Neural progenitor cell (in vitro differentiated cells): ENCODE measurements around the gene ELMO1. TPM values are rescaled to one million over a fixed set of nuclear protein-coding genes. Genes with fewer than 3 reads are reported as not detected.

Experiments
- DNase-seq: peaks from one replicate; pipeline ENCODE4 v3.0.0-alpha.2; 2016; ENCODE audit warnings: low spot score
- H2AFZ ChIP-seq: fragments of 200-600 bp; sonication (generic); replicated peaks from 2 replicates; pipeline ENCODE4 v1.6.1; 2016; ENCODE audit warnings: antibody characterized with exemption
- H3F3A ChIP-seq: fragments of 200-600 bp; sonication (generic); 2 replicates; pipeline ENCODE4 v1.6.1; 2016; ENCODE audit warnings: antibody characterized with exemption, low read depth
- H3K27ac ChIP-seq: fragments of 200-600 bp; sonication (generic); 2 replicates; pipeline ENCODE4 v1.5.1; 2016; ENCODE audit warnings: mild to moderate bottlenecking
- H3K27me3 ChIP-seq: fragments of 200-600 bp; sonication (generic); 2 replicates; pipeline ENCODE4 v1.6.1; 2016; ENCODE audit warnings: mild to moderate bottlenecking, moderate library complexity
- H3K36me3 ChIP-seq: fragments of 200-600 bp; sonication (generic); 2 replicates; pipeline ENCODE4 v1.5.1; 2016
- H3K4me1 ChIP-seq: fragments of 200-600 bp; sonication (generic); 2 replicates; pipeline ENCODE4 v1.6.1; 2016; ENCODE audit warnings: mixed run types
- H3K4me2 ChIP-seq: fragments of 200-600 bp; sonication (generic); 2 replicates; pipeline ENCODE4 v1.6.1; 2016
- H3K4me3 ChIP-seq: fragments of 200-600 bp; sonication (generic); 2 replicates; pipeline ENCODE4 v1.5.1; 2016
- H3K79me2 ChIP-seq: fragments of 200-600 bp; sonication (generic); 2 replicates; pipeline ENCODE4 v1.6.1; 2016; ENCODE audit warnings: low read depth
- H3K9ac ChIP-seq: fragments of 200-600 bp; sonication (generic); 2 replicates; pipeline ENCODE4 v1.6.1; 2016
- H3K9me3 ChIP-seq: fragments of 200-600 bp; sonication (generic); 2 replicates; pipeline ENCODE4 v1.5.1; 2016; ENCODE audit warnings: low read depth
- H4K20me1 ChIP-seq: fragments of 200-600 bp; sonication (generic); 2 replicates; pipeline ENCODE4 v1.6.1; 2016; ENCODE audit warnings: low read depth
- H3K27ac Mint-ChIP-seq: 3 replicates; pipeline ENCODE4 v1.8.0; 2021; ENCODE audit warnings: mixed read lengths
- H3K27me3 Mint-ChIP-seq: 2 replicates; pipeline ENCODE4 v1.8.0; 2022; ENCODE audit warnings: low read depth, mild to moderate bottlenecking, inconsistent platforms, moderate library complexity, mixed read lengths; ENCODE audit not compliant: insufficient read depth
- H3K36me3 Mint-ChIP-seq: 3 replicates; pipeline ENCODE4 v1.8.0; 2021; ENCODE audit warnings: mixed read lengths
- H3K4me1 Mint-ChIP-seq: 3 replicates; pipeline ENCODE4 v1.8.0; 2021; ENCODE audit warnings: mixed read lengths
- H3K4me3 Mint-ChIP-seq: 3 replicates; pipeline ENCODE4 v1.8.0; 2021; ENCODE audit warnings: mild to moderate bottlenecking, moderate library complexity, mixed read lengths
- H3K9me3 Mint-ChIP-seq: 3 replicates; pipeline ENCODE4 v1.8.0; 2020; ENCODE audit warnings: mixed read lengths
- EZH2 ChIP-seq: fragments of 200-600 bp; sonication (generic); IDR thresholded peaks from 2 replicates; pipeline ENCODE4 v1.6.1; 2017; ENCODE audit warnings: antibody characterized with exemption, mild to moderate bottlenecking, moderate library complexity
- EZH2phosphoT487 ChIP-seq: fragments of 200-600 bp; sonication (generic); IDR thresholded peaks from 2 replicates; pipeline ENCODE4 v1.6.1; 2017; ENCODE audit warnings: antibody characterized with exemption
- total RNA-seq: library from RNA; depleted of rRNA; stranded (reverse); fragments of >200 nt; gene quantifications from 2 replicates; pipeline ENCODE4 v1.2.3, GENCODE V29; 2015; ENCODE audit warnings: low replicate concordance
- TF ChIP-seq, protein P1 (sequence below): fragments of 200-600 bp; sonication (generic); IDR thresholded peaks from 2 replicates; pipeline ENCODE4 v1.5.1; 2017; ENCODE audit warnings: antibody characterized with exemption, mild to moderate bottlenecking

ELMO1 gene
- total RNA-seq, 1 donor from 2014 or later: 22.0 TPM

DNA sequence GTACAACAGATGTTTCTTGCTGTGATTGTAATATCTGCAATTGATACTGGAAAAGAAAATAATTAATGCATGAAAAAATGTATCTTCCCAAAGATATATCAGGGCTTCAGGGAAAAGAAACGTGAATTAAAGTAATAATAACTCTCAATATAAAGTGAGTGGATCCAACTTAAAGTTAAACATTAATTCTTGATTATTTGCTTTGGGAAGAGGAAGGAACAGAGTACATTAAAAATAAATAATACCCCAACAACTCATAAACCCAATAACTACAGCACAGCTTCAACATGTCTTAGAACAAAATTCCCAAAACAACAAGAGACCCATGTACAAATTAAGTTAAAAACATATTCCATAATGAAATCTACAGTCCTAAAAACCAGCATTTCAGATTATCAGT, 33.0 kb downstream of the ELMO1 start:
- no peak overlapping the region for H3K4me3 ChIP-seq
- no peak overlapping the region for H3K4me2 ChIP-seq
- no peak overlapping the region for H3K27ac Mint-ChIP-seq

DNA sequence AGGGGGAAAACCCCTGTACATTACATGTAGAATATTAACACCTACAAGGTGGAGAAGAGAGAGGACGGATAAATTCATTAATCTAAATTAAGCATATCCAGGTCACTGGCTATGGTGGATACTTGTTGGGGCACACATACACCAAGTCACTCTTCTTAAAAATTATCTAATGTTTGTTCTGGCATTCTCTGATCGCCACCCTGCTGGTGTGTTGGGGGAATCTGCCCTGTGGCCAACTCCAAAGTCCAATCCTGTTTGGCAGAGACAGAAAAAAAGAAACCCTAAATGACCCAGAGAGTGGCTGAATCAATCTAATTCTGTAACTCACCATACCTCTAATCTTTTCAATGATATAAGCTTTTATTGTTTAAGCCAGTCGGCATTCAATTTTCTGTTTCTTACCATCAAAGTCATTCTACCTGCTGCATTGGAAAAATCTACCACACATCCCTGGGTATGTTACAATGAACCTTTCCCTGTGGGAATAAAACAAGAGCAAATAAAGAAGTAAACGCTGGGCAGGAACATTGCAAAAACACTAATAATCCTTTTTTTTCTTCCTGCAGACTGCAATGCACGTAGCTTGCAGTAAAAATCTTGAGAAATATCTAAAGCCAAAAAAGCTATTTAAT, 34.2 kb downstream of the ELMO1 start:
- H3K4me3 Mint-ChIP-seq: no peak overlapping the region
- H3K4me3 ChIP-seq: no peak overlapping the region
- no peak for TF ChIP-seq EZH2phosphoT487
- H3K27ac Mint-ChIP-seq: no peak overlapping the region
- H3F3A ChIP-seq: no peaks in the 10 kb centered on the region
- H3K36me3 Mint-ChIP-seq: no peaks in the 10 kb centered on the region
- H3K79me2 ChIP-seq: no peaks in the 10 kb centered on the region
- H3K27me3 ChIP-seq: no peaks in the 10 kb centered on the region
- H3K36me3 ChIP-seq: no peaks in the 10 kb centered on the region
- no peaks in the 10 kb centered on the region for H4K20me1 ChIP-seq
- H3K27ac ChIP-seq: no peak overlapping the region
- H3K4me1 ChIP-seq: peaks cover 10% of the 10 kb centered on the region
- no peaks in the 10 kb centered on the region for H3K27me3 Mint-ChIP-seq
- H3K4me1 Mint-ChIP-seq: peaks cover 18% of the 10 kb centered on the region
- H3K9me3 Mint-ChIP-seq: peaks cover 2% of the 10 kb centered on the region
- no peak for DNase-seq
- H3K9me3 ChIP-seq: no peaks in the 10 kb centered on the region
- H3K9ac ChIP-seq: no peak overlapping the region
- no peak overlapping the region for H2AFZ ChIP-seq
- no peak overlapping the region for H3K4me2 ChIP-seq

More for the DNA sequence above, 33.0 kb downstream of the ELMO1 start:
- H4K20me1 ChIP-seq: no peaks in the 10 kb centered on the region
- no peak overlapping the region for H3K9ac ChIP-seq
- Mint-ChIP-seq H3K4me3 (no peak overlapping the region), H3K27me3 (no peaks in the 10 kb centered on the region), H3K4me1 (peaks cover 7% of the 10 kb centered on the region), H3K9me3 (peaks cover 2% of the 10 kb centered on the region), H3K36me3 (no peaks in the 10 kb centered on the region)
- no peak overlapping the region for H2AFZ ChIP-seq
- TF ChIP-seq EZH2 (no peak), EZH2phosphoT487 (no peak)
- TF ChIP-seq, protein P1, sequence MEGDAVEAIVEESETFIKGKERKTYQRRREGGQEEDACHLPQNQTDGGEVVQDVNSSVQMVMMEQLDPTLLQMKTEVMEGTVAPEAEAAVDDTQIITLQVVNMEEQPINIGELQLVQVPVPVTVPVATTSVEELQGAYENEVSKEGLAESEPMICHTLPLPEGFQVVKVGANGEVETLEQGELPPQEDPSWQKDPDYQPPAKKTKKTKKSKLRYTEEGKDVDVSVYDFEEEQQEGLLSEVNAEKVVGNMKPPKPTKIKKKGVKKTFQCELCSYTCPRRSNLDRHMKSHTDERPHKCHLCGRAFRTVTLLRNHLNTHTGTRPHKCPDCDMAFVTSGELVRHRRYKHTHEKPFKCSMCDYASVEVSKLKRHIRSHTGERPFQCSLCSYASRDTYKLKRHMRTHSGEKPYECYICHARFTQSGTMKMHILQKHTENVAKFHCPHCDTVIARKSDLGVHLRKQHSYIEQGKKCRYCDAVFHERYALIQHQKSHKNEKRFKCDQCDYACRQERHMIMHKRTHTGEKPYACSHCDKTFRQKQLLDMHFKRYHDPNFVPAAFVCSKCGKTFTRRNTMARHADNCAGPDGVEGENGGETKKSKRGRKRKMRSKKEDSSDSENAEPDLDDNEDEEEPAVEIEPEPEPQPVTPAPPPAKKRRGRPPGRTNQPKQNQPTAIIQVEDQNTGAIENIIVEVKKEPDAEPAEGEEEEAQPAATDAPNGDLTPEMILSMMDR: no peak
- H3K27ac ChIP-seq: no peak overlapping the region
- no peaks in the 10 kb centered on the region for H3K27me3 ChIP-seq
- H3K36me3 ChIP-seq: no peaks in the 10 kb centered on the region
- H3F3A ChIP-seq: no peaks in the 10 kb centered on the region
- no peak for DNase-seq
- peaks cover 3% of the 10 kb centered on the region for H3K4me1 ChIP-seq
- no peaks in the 10 kb centered on the region for H3K79me2 ChIP-seq
- no peaks in the 10 kb centered on the region for H3K9me3 ChIP-seq

DNA sequence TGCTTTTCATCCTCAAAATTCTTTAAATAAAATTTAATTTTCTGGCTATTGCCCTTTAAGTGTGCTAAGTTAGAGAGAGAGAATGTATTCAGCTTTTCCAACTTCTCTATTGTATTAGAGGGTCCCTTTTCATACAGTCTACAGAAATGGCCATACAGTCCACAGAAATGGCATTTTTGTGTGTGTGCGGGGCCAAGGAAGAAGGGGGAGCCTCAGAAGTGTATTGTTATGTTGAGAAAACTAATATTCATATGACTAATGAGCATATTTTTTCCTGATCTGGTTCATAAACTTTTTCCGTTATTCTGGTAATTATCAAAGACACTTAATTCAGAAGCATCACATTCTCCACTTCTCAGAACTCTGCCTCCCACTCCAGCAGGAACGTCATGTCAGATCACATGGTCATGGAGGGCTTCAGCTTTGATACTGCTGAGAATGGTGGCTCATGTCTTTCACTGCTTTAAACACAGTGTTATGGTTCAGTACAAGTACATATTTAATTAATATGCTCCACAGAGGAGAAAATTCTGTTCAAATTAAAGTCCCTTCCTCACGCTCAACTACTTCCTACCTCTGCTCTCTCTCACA, 37.1 kb downstream of the ELMO1 start:
- H3K4me1 ChIP-seq: peaks cover 20% of the 10 kb centered on the region
- H3K36me3 ChIP-seq: no peaks in the 10 kb centered on the region
- Mint-ChIP-seq H3K4me1 (peaks cover 32% of the 10 kb centered on the region), H3K36me3 (no peaks in the 10 kb centered on the region), H3K9me3 (peaks cover 2% of the 10 kb centered on the region), H3K27me3 (no peaks in the 10 kb centered on the region), H3K27ac (no peak overlapping the region), H3K4me3 (no peak overlapping the region)
- H4K20me1 ChIP-seq: no peaks in the 10 kb centered on the region
- no peak overlapping the region for H3K27ac ChIP-seq
- H3F3A ChIP-seq: no peaks in the 10 kb centered on the region
- H3K4me2 ChIP-seq: no peak overlapping the region
- DNase-seq: no peak
- H3K79me2 ChIP-seq: no peaks in the 10 kb centered on the region
- H3K27me3 ChIP-seq: no peaks in the 10 kb centered on the region
- TF ChIP-seq EZH2phosphoT487 (no peak), EZH2 (no peak)
- TF ChIP-seq, protein P1: no peak
- no peak overlapping the region for H3K9ac ChIP-seq
- no peak overlapping the region for H3K4me3 ChIP-seq
- H3K9me3 ChIP-seq: no peaks in the 10 kb centered on the region
- H2AFZ ChIP-seq: no peak overlapping the region
